GM20000 (cell line): ENCODE results near the gene RGS14.
A peak's percentile ranks its signal among the peaks of the same experiment; 100 is the strongest.

Experiments used
- DNase-seq: peaks from one replicate; pipeline ENCODE4 v3.0.0; 2012; ENCODE audit warnings: low spot score
- CTCF ChIP-seq: IDR thresholded peaks from 2 replicates; pipeline ENCODE4 v1.5.1; 2012; ENCODE audit warnings: mild to moderate bottlenecking, control low read depth; ENCODE audit errors: extremely low read depth, missing control alignments

The RGS14 gene

GRCh38 chr5:177362610-177363507, 5.1 kb downstream of the RGS14 start:
- TF ChIP-seq CTCF = no peak
- peak; percentile 90 for DNase-seq

GRCh38 chr5:177363565-177363964, 5.8 kb downstream of the RGS14 start:
- no peak for DNase-seq
- no peak for TF ChIP-seq CTCF

GRCh38 chr5:177364159-177364962, 6.6 kb downstream of the RGS14 start:
- TF ChIP-seq CTCF = no peak
- peak; percentile 80 for DNase-seq

- no peak for TF ChIP-seq CTCF
- DNase-seq = no peak
These were observed 8.3 kb downstream of the RGS14 start for GRCh38 chr5:177365845-177366527.

GRCh38 chr5:177366528-177367322, 9.0 kb downstream of the RGS14 start:
- no peak for TF ChIP-seq CTCF
- DNase-seq = no peak

- DNase-seq = no peak
- no peak for TF ChIP-seq CTCF
These were observed 9.7 kb downstream of the RGS14 start for GRCh38 chr5:177367323-177367848.
